D721Med (cell line): ENCODE data around the gene BRICD5.
A peak's percentile ranks its signal among the peaks of the same experiment; 100 is the strongest.
"Not testable (repeated sequence)": the region's sequence is repeated elsewhere in the genome, so short reads cannot be mapped to it uniquely, and the experiment has no call there.

Experiments used
- DNase-seq: peaks from one replicate; pipeline ENCODE4 v3.0.0; 2011; ENCODE audit warnings: low spot score; ENCODE audit not compliant: insufficient read length
- FAIRE-seq: peaks from 2 replicates; lab custom pipeline; 2011; peaks lifted over from hg19 to GRCh38; lab: Jason Lieb, UNC
- TF ChIP-seq, protein P1 (sequence below): IDR thresholded peaks from 2 replicates; pipeline ENCODE4 v1.5.1; 2012; ENCODE audit warnings: mild to moderate bottlenecking, control low read depth; ENCODE audit not compliant: insufficient read depth; ENCODE audit errors: missing control alignments

The BRICD5 gene

DNA sequence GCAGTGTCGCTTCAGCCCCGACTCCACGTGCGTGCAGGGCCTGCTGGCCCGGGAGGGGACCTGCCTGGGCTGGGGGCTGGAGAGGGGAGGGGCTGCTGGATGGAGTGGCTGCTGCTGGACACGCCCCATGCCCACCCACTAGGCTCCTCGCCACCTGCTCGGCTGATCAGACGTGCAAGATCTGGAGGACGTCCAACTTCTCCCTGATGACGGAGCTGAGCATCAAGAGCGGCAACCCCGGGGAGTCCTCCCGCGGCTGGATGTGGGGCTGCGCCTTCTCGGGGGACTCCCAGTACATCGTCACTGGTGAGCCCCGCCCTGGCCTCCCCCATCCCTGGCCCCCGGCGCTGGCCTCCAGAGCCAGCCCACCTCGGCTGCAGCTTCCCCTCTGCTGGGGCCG lies 2.4 kb downstream of the BRICD5 start:
- DNase-seq (no peak), FAIRE-seq (no peak)

DNA sequence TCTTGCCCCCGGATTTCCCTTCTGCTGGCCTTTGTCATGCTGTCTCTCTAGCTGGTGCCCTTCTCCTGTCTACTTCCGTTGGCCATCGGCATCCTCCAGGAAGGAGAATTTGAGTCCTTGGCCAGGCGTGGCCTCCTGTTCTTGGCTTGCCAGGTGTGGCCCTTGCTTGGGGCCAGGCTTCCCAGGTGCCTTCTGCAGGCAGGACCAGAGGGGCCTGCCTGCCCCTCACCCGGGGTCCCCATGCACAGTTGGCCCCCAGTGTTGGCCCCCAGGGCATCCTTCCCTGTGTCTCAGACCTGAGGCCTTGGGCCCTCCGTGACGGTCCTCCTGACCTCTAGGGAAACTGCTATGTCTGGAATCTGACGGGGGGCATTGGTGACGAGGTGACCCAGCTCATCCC lies 2.8 kb downstream of the BRICD5 start:
- DNase-seq (no peak), FAIRE-seq (no peak)
- TF ChIP-seq, protein P1, sequence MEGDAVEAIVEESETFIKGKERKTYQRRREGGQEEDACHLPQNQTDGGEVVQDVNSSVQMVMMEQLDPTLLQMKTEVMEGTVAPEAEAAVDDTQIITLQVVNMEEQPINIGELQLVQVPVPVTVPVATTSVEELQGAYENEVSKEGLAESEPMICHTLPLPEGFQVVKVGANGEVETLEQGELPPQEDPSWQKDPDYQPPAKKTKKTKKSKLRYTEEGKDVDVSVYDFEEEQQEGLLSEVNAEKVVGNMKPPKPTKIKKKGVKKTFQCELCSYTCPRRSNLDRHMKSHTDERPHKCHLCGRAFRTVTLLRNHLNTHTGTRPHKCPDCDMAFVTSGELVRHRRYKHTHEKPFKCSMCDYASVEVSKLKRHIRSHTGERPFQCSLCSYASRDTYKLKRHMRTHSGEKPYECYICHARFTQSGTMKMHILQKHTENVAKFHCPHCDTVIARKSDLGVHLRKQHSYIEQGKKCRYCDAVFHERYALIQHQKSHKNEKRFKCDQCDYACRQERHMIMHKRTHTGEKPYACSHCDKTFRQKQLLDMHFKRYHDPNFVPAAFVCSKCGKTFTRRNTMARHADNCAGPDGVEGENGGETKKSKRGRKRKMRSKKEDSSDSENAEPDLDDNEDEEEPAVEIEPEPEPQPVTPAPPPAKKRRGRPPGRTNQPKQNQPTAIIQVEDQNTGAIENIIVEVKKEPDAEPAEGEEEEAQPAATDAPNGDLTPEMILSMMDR: no peak

More for the DNA sequence above, 2.4 kb downstream of the BRICD5 start:
- TF ChIP-seq, protein P1: no peak

- FAIRE-seq: no peak
- DNase-seq: no peak
- TF ChIP-seq, protein P1: no peak
These were observed 3.8 kb downstream of the BRICD5 start for GRCh38 chr16:2206780-2207433.

GRCh38 chr16:2206420-2206779 lies 4.3 kb downstream of the BRICD5 start:
- DNase-seq (no peak), FAIRE-seq (no peak)
- TF ChIP-seq, protein P1: no peak

DNA sequence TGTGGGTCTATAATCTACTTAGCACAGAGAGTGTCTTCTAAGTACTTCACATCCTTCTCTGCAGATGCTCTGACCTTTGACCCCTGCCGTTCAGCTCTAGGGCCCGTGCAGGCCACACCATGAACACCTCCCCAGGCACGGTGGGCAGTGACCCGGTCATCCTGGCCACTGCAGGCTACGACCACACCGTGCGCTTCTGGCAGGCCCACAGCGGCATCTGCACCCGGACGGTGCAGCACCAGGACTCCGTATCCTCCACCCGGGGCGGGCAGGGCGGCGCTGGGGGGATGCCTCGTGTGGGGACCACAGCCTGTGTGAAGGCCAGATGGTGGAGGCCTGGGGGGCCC lies 4.7 kb downstream of the BRICD5 start:
- TF ChIP-seq, protein P1: no peak
- DNase-seq (peak; percentile 62), FAIRE-seq (no peak)

- TF ChIP-seq, protein P1: no peak
- no peak for FAIRE-seq
- peak; percentile 98 for DNase-seq
These were observed 5.3 kb downstream of the BRICD5 start, which contains the start of gene MLST8 for GRCh38 chr16:2205104-2205966. MLST8 (plus strand) TSS chr16:2205454; CDS start chr16:2206086, 632 bp downstream.

DNA sequence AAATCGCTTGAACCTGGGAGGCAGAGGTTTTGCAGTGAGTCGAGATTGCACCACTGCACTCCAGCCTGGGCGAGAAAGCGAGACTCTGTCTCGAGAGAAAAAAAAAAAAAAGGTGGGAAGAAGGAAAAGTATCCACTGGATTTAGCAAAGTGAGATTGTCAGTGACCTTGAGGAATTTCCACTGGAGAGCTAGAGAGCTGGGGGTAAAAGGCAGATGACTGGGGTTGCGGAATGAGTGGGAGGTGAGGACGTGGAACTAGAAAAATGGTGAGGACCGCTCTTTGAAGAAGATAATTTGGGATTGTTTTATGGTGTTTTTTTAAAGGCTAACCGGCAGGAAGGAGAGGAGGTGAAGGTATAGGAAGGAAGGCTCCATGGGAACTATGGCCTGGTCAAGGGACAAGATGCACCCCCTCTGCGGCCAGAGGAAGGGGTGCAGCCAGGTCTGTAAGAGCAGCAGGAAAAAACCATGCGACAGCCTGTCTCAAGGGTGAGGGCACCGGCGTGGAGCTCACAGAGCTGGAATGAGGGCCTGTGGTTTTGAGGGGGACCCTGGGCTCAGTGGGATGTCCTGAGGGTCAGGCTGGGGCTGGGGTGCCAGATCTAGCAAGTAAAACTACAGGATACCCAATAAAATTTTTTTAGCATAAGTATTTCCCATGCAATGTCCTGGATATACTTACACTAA lies 6.1 kb downstream of the BRICD5 start:
- no peak for DNase-seq
- FAIRE-seq: no peak
- TF ChIP-seq, protein P1: no peak

GRCh38 chr16:2203119-2203688 lies 7.5 kb downstream of the BRICD5 start:
- FAIRE-seq, DNase-seq: not testable (repeated sequence)
